Measurements from ENCODE around the gene GAREM2.

- TF ChIP-seq CTCF (IDR thresholded peaks at IDR 0.05) (no peak), POLR2A (IDR thresholded peaks at IDR 0.05) (no peak), POLR2AphosphoS5 (IDR thresholded peaks at IDR 0.05) (no peak), EP300 (IDR thresholded peaks at IDR 0.05) (no peak)
These were observed 22.4 kb downstream of the GAREM2 start for GRCh38 chr2:26195040-26195984.
